Measurements from ENCODE around the gene DOHH. TPM values are rescaled to one million over a fixed set of nuclear protein-coding genes. Genes with fewer than 3 reads are reported as not detected.
A peak's percentile ranks its signal among the peaks of the same experiment; 100 is the strongest.

Gene DOHH
- total RNA-seq, 2 donors from 2014 or later, result 4.1 to 5.2 TPM

- DNase-seq (no peak), ATAC-seq (no peak)
- H3K4me1 Mint-ChIP-seq, result peaks cover 22% of the 10 kb centered on the region
- no peaks in the 10 kb centered on the region for H3K36me3 Mint-ChIP-seq (ENCODE audit: low read depth)
- peak overlapping the region; percentile 41 for H3K4me3 Mint-ChIP-seq
- no peaks in the 10 kb centered on the region for H3K9me3 ChIP-seq (ENCODE audit: control insufficient read depth, low read length, poor library complexity, severe bottlenecking)
- H3K27ac Mint-ChIP-seq, result no peak overlapping the region
- H3K27me3 Mint-ChIP-seq, result no peaks in the 10 kb centered on the region
Observed at GRCh38 chr19:3496392-3497273, 3.8 kb downstream of the DOHH start.

- H3K27ac Mint-ChIP-seq, result peak overlapping the region; percentile 54
- no peak overlapping the region for H3K4me3 Mint-ChIP-seq
- H3K27me3 Mint-ChIP-seq, result no peaks in the 10 kb centered on the region
- H3K36me3 Mint-ChIP-seq (ENCODE audit: low read depth), result no peaks in the 10 kb centered on the region
- DNase-seq (peak in 2 of 3 donors; percentile 28 to 32), ATAC-seq (peak; percentile 84)
- peaks cover 15% of the 10 kb centered on the region for H3K4me1 Mint-ChIP-seq
- no peaks in the 10 kb centered on the region for H3K9me3 ChIP-seq (ENCODE audit: control insufficient read depth, low read length, poor library complexity, severe bottlenecking)
Observed at GRCh38 chr19:3494559-3494958, 5.9 kb downstream of the DOHH start.

- no peak overlapping the region for H3K27ac Mint-ChIP-seq
Observed at GRCh38 chr19:3494051-3494450, 6.4 kb downstream of the DOHH start.

GRCh38 chr19:3493651-3494050, 6.8 kb downstream of the DOHH start:
- no peaks in the 10 kb centered on the region for H3K27me3 Mint-ChIP-seq
- H3K36me3 Mint-ChIP-seq (ENCODE audit: low read depth), result no peaks in the 10 kb centered on the region
- DNase-seq, result no peak
- no peak overlapping the region for H3K27ac Mint-ChIP-seq
- H3K9me3 ChIP-seq (ENCODE audit: control insufficient read depth, low read length, poor library complexity, severe bottlenecking), result no peaks in the 10 kb centered on the region
- no peak for ATAC-seq
- H3K4me3 Mint-ChIP-seq, result no peak overlapping the region
- peaks cover 11% of the 10 kb centered on the region for H3K4me1 Mint-ChIP-seq

More at GRCh38 chr19:3494051-3494450, 6.4 kb downstream of the DOHH start:
- Mint-ChIP-seq H3K27me3 (no peaks in the 10 kb centered on the region), H3K36me3 (ENCODE audit: low read depth) (no peaks in the 10 kb centered on the region), H3K4me1 (peaks cover 13% of the 10 kb centered on the region), H3K4me3 (no peak overlapping the region)
- H3K9me3 ChIP-seq (ENCODE audit: control insufficient read depth, low read length, poor library complexity, severe bottlenecking), result no peaks in the 10 kb centered on the region
- DNase-seq (no peak), ATAC-seq (peak; percentile 77)

- Mint-ChIP-seq H3K27ac (no peak overlapping the region), H3K4me3 (peak overlapping the region; percentile 33)
- no peaks in the 10 kb centered on the region for H3K9me3 ChIP-seq (ENCODE audit: control insufficient read depth, low read length, poor library complexity, severe bottlenecking)
Observed at GRCh38 chr19:3492919-3493318, 7.6 kb downstream of the DOHH start.

GRCh38 chr19:3492131-3492839, 8.2 kb downstream of the DOHH start:
- Mint-ChIP-seq H3K36me3 (ENCODE audit: low read depth) (no peaks in the 10 kb centered on the region), H3K4me1 (peaks cover 11% of the 10 kb centered on the region), H3K4me3 (no peak overlapping the region), H3K27me3 (no peaks in the 10 kb centered on the region), H3K27ac (no peak overlapping the region)
- ATAC-seq (no peak), DNase-seq (no peak)
- no peaks in the 10 kb centered on the region for H3K9me3 ChIP-seq (ENCODE audit: control insufficient read depth, low read length, poor library complexity, severe bottlenecking)

More at GRCh38 chr19:3492919-3493318, 7.6 kb downstream of the DOHH start:
- Mint-ChIP-seq H3K4me1 (peaks cover 12% of the 10 kb centered on the region), H3K27me3 (no peaks in the 10 kb centered on the region), H3K36me3 (ENCODE audit: low read depth) (no peaks in the 10 kb centered on the region)
- DNase-seq, result no peak
- no peak for ATAC-seq

- H3K36me3 Mint-ChIP-seq (ENCODE audit: low read depth), result no peaks in the 10 kb centered on the region
- peaks cover 6% of the 10 kb centered on the region for H3K4me1 Mint-ChIP-seq
- H3K27ac Mint-ChIP-seq, result no peak overlapping the region
- no peak for ATAC-seq
- no peak overlapping the region for H3K4me3 Mint-ChIP-seq
- DNase-seq, result no peak
- no peaks in the 10 kb centered on the region for H3K27me3 Mint-ChIP-seq
- no peaks in the 10 kb centered on the region for H3K9me3 ChIP-seq (ENCODE audit: control insufficient read depth, low read length, poor library complexity, severe bottlenecking)
Observed at GRCh38 chr19:3491396-3492119, 8.9 kb downstream of the DOHH start.

GRCh38 chr19:3483226-3483628, 17.2 kb downstream of the DOHH start, which contains the start of gene SMIM44:
TSS of gene SMIM44 (minus strand) at chr19:3483441. CDS start at chr19:3483403, 38 bp downstream.
- no peak within 1 kb of the TSS for H3K4me3 Mint-ChIP-seq
- no peak within 1 kb of the TSS for H3K27ac Mint-ChIP-seq
- H3K9me3 ChIP-seq (ENCODE audit: control insufficient read depth, low read length, poor library complexity, severe bottlenecking), result no peaks in the 10 kb centered on the region
- no peaks in the 10 kb centered on the region for H3K36me3 Mint-ChIP-seq (ENCODE audit: low read depth)
- peaks cover 12% of the 10 kb centered on the region for H3K4me1 Mint-ChIP-seq
- DNase-seq, result no peak
- ATAC-seq, result no peak
- H3K27me3 Mint-ChIP-seq, result no peaks in the 10 kb centered on the region

GRCh38 chr19:3482507-3483225, 17.8 kb downstream of the DOHH start:
- Mint-ChIP-seq H3K4me1 (peaks cover 12% of the 10 kb centered on the region), H3K27me3 (no peaks in the 10 kb centered on the region), H3K36me3 (ENCODE audit: low read depth) (no peaks in the 10 kb centered on the region), H3K4me3 (no peak overlapping the region), H3K27ac (no peak overlapping the region)
- H3K9me3 ChIP-seq (ENCODE audit: control insufficient read depth, low read length, poor library complexity, severe bottlenecking), result no peaks in the 10 kb centered on the region
- ATAC-seq (no peak), DNase-seq (no peak)

- H3K36me3 Mint-ChIP-seq (ENCODE audit: low read depth), result no peaks in the 10 kb centered on the region
- DNase-seq (no peak), ATAC-seq (no peak)
- H3K27ac Mint-ChIP-seq, result peak overlapping the region; percentile 8
- H3K9me3 ChIP-seq (ENCODE audit: control insufficient read depth, low read length, poor library complexity, severe bottlenecking), result no peaks in the 10 kb centered on the region
- H3K4me1 Mint-ChIP-seq, result peaks cover 12% of the 10 kb centered on the region
- no peak overlapping the region for H3K4me3 Mint-ChIP-seq
- H3K27me3 Mint-ChIP-seq, result no peaks in the 10 kb centered on the region
Observed at GRCh38 chr19:3481241-3482090, 19.0 kb downstream of the DOHH start.

GRCh38 chr19:3480383-3481091, 19.9 kb downstream of the DOHH start, which contains the start of gene SMIM24:
TSS of gene SMIM24 (minus strand) at chr19:3480525. CDS start at chr19:3480463, 62 bp downstream.
- H3K27me3 Mint-ChIP-seq, result no peaks in the 10 kb centered on the region
- DNase-seq (no peak), ATAC-seq (no peak)
- no peaks in the 10 kb centered on the region for H3K9me3 ChIP-seq (ENCODE audit: control insufficient read depth, low read length, poor library complexity, severe bottlenecking)
- H3K27ac Mint-ChIP-seq, result peak within 1 kb of the TSS; percentile 8
- no peak within 1 kb of the TSS for H3K4me3 Mint-ChIP-seq
- no peaks in the 10 kb centered on the region for H3K36me3 Mint-ChIP-seq (ENCODE audit: low read depth)
- peaks cover 12% of the 10 kb centered on the region for H3K4me1 Mint-ChIP-seq
